GM12878 (cell line): ENCODE results near the gene PLA2G3. TPM values are rescaled to one million over a fixed set of nuclear protein-coding genes. Genes with fewer than 3 reads are reported as not detected.

Experiments used
- ATAC-seq: fragments of 200-7000 bp; cut with Tn5 transposase; 3 replicates; pipeline ENCODE4 v1.9.1; 2020; ENCODE audit warnings: mild to moderate bottlenecking, moderate library complexity
- BruUV-seq: library from RNA; stranded (reverse); fragments of 400-500 nt; replicated peaks from 2 replicates; lab custom pipeline; 2021; lab: Mats Ljungman, UMichigan
- CTCF ChIA-PET: fragments of 300-600 bp; sonication (Branson Sonifier 250); formaldehyde crosslinking; extraction: SDS; loops from one replicate; lab custom pipeline; 2021; ENCODE audit warnings: inconsistent platforms; lab: Yijun Ruan, JAX
- POLR2A ChIA-PET: fragments of 350-600 bp; formaldehyde crosslinking; extraction: SDS; loops from one replicate; lab custom pipeline; 2021; ENCODE audit warnings: inconsistent platforms; lab: Charles Lee
- RAD21 ChIA-PET: fragments of 300-600 bp; sonication (Branson Sonifier 250); formaldehyde crosslinking; loops from one replicate; lab custom pipeline; 2023; ENCODE audit warnings: antibody characterized with exemption; ENCODE audit not compliant: unreplicated experiment; lab: Charles Lee
- SMC1A ChIA-PET: fragments of 300-600 bp; sonication (Branson Sonifier 250); formaldehyde crosslinking; loops from one replicate; lab custom pipeline; 2023; ENCODE audit not compliant: unreplicated experiment, uncharacterized antibody; lab: Charles Lee
- DNase-seq: peaks from one replicate; pipeline ENCODE4 v3.0.0-alpha.2; 2011; ENCODE audit warnings: low read depth, low spot score
- FAIRE-seq: peaks from 3 replicates; lab custom pipeline; 2011; peaks lifted over from hg19 to GRCh38; lab: Jason Lieb, UNC
- H2AFZ ChIP-seq: 2 replicates; pipeline ENCODE4 v1.6.0; 2011; ENCODE audit warnings: low read depth, low read length, control low read depth; ENCODE audit not compliant: control insufficient read depth
- H3K27ac ChIP-seq: 2 replicates; pipeline ENCODE4 v1.5.1; 2011; ENCODE audit warnings: control low read depth; ENCODE audit not compliant: control insufficient read depth, insufficient read depth
- H3K27me3 ChIP-seq, 2 experiments: replicated peaks in 1 of 2; 2 replicates each; pipeline versions ENCODE4 v1.6.0 to v1.6.1; 2011; ENCODE audit warnings: low read length in 1 of 2; ENCODE audit not compliant: control insufficient read depth in 2 of 2, insufficient read depth in 2 of 2
- H3K36me3 ChIP-seq, 2 experiments: 2 replicates each; pipeline ENCODE4 v1.5.1; 2011; ENCODE audit warnings: low read length in 1 of 2; ENCODE audit not compliant: control insufficient read depth in 2 of 2, insufficient read depth in 2 of 2
- H3K4me1 ChIP-seq: 2 replicates; pipeline ENCODE4 v1.6.1; 2011; ENCODE audit warnings: mild to moderate bottlenecking, low read length, moderate library complexity, mixed read lengths; ENCODE audit not compliant: control insufficient read depth, insufficient read depth
- H3K4me2 ChIP-seq: 2 replicates; pipeline ENCODE4 v1.6.0; 2011; ENCODE audit warnings: control low read depth; ENCODE audit not compliant: control insufficient read depth, insufficient read depth
- H3K4me3 ChIP-seq: fragments of 200-600 bp; sonication (generic); 2 replicates; pipeline ENCODE4 v1.5.1; 2016
- H3K79me2 ChIP-seq: 2 replicates; pipeline ENCODE4 v1.6.0; 2011; ENCODE audit warnings: low read length; ENCODE audit not compliant: control insufficient read depth, insufficient read depth
- H3K9ac ChIP-seq: 2 replicates; pipeline ENCODE4 v1.8.0; 2011; ENCODE audit warnings: low read length, control low read depth, mixed read lengths; ENCODE audit not compliant: control insufficient read depth, insufficient read depth
- H3K9me3 ChIP-seq: replicated peaks from 3 replicates; pipeline ENCODE4 v1.5.1; 2011; ENCODE audit warnings: mild to moderate bottlenecking, low read length; ENCODE audit not compliant: control insufficient read depth, insufficient read depth
- H4K20me1 ChIP-seq: 2 replicates; pipeline ENCODE4 v1.6.0; 2011; ENCODE audit not compliant: control insufficient read depth, insufficient read depth
- BACH1 ChIP-seq: fragments of 450-650 bp; IDR thresholded peaks from 2 replicates; pipeline ENCODE4 v1.6.1; 2017; ENCODE audit warnings: mild to moderate bottlenecking, borderline replicate concordance
- BCLAF1 ChIP-seq: fragments of 450-650 bp; IDR thresholded peaks from 2 replicates; pipeline ENCODE4 v1.6.1; 2017; ENCODE audit warnings: antibody characterized with exemption, mild to moderate bottlenecking, moderate library complexity
- GABPA ChIP-seq: IDR thresholded peaks from 2 replicates; pipeline ENCODE4 v1.6.1; 2014; ENCODE audit warnings: antibody characterized with exemption, low read depth, mild to moderate bottlenecking, inconsistent platforms
- WGBS: methylation state at CpG from one replicate; pipeline ENCODE4 v1.1.6; 2016; ENCODE audit warnings: low lambda C conversion rate; ENCODE audit not compliant: insufficient replicate concordance, insufficient coverage; ENCODE audit errors: missing lambda C conversion rate; 5-methylcytosine and 5-hydroxymethylcytosine counted together
- in situ Hi-C: fragments of 300-500 bp; cut with MboI; formaldehyde crosslinking; loops from 9 replicates; pipeline ENCODE4 v1.14.3; 2018; ENCODE audit warnings: mixed read lengths
- intact Hi-C: fragments of 100-400 bp; cut with micrococcal nuclease; formaldehyde crosslinking; loops from one replicate; pipeline ENCODE4 v1.14.2; 2022; ENCODE audit not compliant: unreplicated experiment
- polyA plus RNA-seq, 11 experiments: library from polyadenylated mRNA; depleted of rRNA in 4 of 11; unstranded in 6 of 11; stranded (reverse) in 5 of 11; fragments of >200 nt; fragmentation: Nextera tagmentation in 4 of 11; fragmentation: Illumina TruSeq in 1 of 11; extraction: Ambion mirVana in 4 of 11; extraction: Trizol in 1 of 11; gene quantifications; 1 replicate in 1 of 11; 2 replicates in 10 of 11; pipeline versions ENCODE4 v1.2.1 to v1.2.3, GENCODE V29; 2011 to 2016; ENCODE audit warnings: inconsistent platforms in 2 of 11, missing spikeins in 2 of 11, low read depth in 1 of 11
- total RNA-seq, 4 experiments: library from RNA; depleted of rRNA in 3 of 4; stranded (reverse); fragments of >200 nt in 3 of 4; fragmentation: Illumina TruSeq in 1 of 4; extraction: Trizol in 1 of 4; gene quantifications; 2 replicates each; pipeline versions ENCODE4 v1.2.1 to v1.2.3, GENCODE V29; 2013 to 2021

Gene PLA2G3
- total and polyA plus RNA-seq, 10 of the 15 experiments (the other 5 are each of a cell fraction or from before 2014, with no cell fraction given): 0.04 TPM; not detected in 9

- H3K4me2 ChIP-seq: peak overlapping the region; percentile 83; the same call in 1 of the 2 replicates
- TF ChIP-seq BACH1 (no peak), BCLAF1 (no peak), GABPA (no peak)
- no peak overlapping the region; the same call in 1 of the 2 replicates for H2AFZ ChIP-seq
- no TSS peak for BruUV-seq
- H3K27ac ChIP-seq: no peak overlapping the region
- H4K20me1 ChIP-seq: no peaks in the 10 kb centered on the region
- intact Hi-C loops: loop anchor here (5.0 kb wide), 1 partner anchor 166 kb away; no protein-coding TSS in a partner anchor
- H3K79me2 ChIP-seq: no peaks in the 10 kb centered on the region
- in situ Hi-C loops: no loop called here
- ChIA-PET CTCF (interaction anchor here (0.8 to 3.4 kb wide), 6 partner anchors 22 to 166 kb away, joined by 3 to 19 read pairs (median 8); no protein-coding TSS in a partner anchor), POLR2A (no interaction called here), RAD21 (interaction anchor here (0.6 to 2.1 kb wide), 3 partner anchors 21 to 107 kb away, joined by 3 to 6 read pairs (median 3); no protein-coding TSS in a partner anchor), SMC1A (interaction anchor here (1.0 kb wide), 1 partner anchor 125 kb away, joined by 3 read pairs; no protein-coding TSS in a partner anchor)
- H3K4me1 ChIP-seq: no peaks in the 10 kb centered on the region; the same call in 1 of the 2 replicates
- no peaks in the 10 kb centered on the region for H3K27me3 ChIP-seq
- no peaks in the 10 kb centered on the region for H3K36me3 ChIP-seq
- H3K9ac ChIP-seq: peak overlapping the region; percentile 51; the same call in 1 of the 2 replicates
- no peaks in the 10 kb centered on the region for H3K9me3 ChIP-seq
- DNase-seq: no peak
- H3K4me3 ChIP-seq: no peak overlapping the region
- 85% methylated on average over 14 of the region's 14 CpGs for WGBS
- no peak for FAIRE-seq
- ATAC-seq: no peak
These were observed 33.6 kb downstream of the PLA2G3 start for GRCh38 chr22:31106731-31107177.
